ENCODE data around the gene TLE2. TPM values are rescaled to one million over a fixed set of nuclear protein-coding genes. Genes with fewer than 3 reads are reported as not detected.
"Not testable (repeated sequence)": the region's sequence is repeated elsewhere in the genome, so short reads cannot be mapped to it uniquely, and the experiment has no call there.

The TLE2 gene
- total RNA-seq, 2 experiments from 2014 or later = 1.3 to 1.4 TPM

- no peak overlapping the region for H3K4me3 Mint-ChIP-seq
- POLR2A ChIA-PET = no interaction called here
These were observed 34.4 kb downstream of the TLE2 start for GRCh38 chr19:2994588-2995131.

GRCh38 chr19:2993579-2993978 is 35.5 kb downstream of the TLE2 start:
- CTCF ChIA-PET = no interaction called here
- Mint-ChIP-seq H3K4me1 (no peaks in the 10 kb centered on the region), H3K27ac (no peak overlapping the region), H3K9me3 (no peaks in the 10 kb centered on the region), H3K27me3 (no peaks in the 10 kb centered on the region), H3K4me3 (no peak overlapping the region), H3K36me3 (ENCODE audit: low read depth) (no peaks in the 10 kb centered on the region)
- DNase-seq = no peak
- POLR2A ChIA-PET = no interaction called here

More at GRCh38 chr19:2994588-2995131, 34.4 kb downstream of the TLE2 start:
- H3K27ac Mint-ChIP-seq = no peak overlapping the region
- no peaks in the 10 kb centered on the region for H3K4me1 Mint-ChIP-seq
- H3K9me3 Mint-ChIP-seq = no peaks in the 10 kb centered on the region
- no peaks in the 10 kb centered on the region for H3K27me3 Mint-ChIP-seq
- CTCF ChIA-PET = no interaction called here
- no peaks in the 10 kb centered on the region for H3K36me3 Mint-ChIP-seq (ENCODE audit: low read depth)
- DNase-seq = no peak

GRCh38 chr19:2992958-2993357 is 36.1 kb downstream of the TLE2 start:
- Mint-ChIP-seq H3K36me3 (ENCODE audit: low read depth) (no peaks in the 10 kb centered on the region), H3K27me3 (no peaks in the 10 kb centered on the region), H3K4me1 (no peaks in the 10 kb centered on the region), H3K4me3 (no peak overlapping the region), H3K27ac (no peak overlapping the region), H3K9me3 (no peaks in the 10 kb centered on the region)
- DNase-seq = no peak
- ChIA-PET CTCF (no interaction called here), POLR2A (no interaction called here)

- H3K36me3 Mint-ChIP-seq (ENCODE audit: low read depth); DNase-seq; H3K4me1 Mint-ChIP-seq; H3K9me3 Mint-ChIP-seq; CTCF ChIA-PET; H3K4me3 Mint-ChIP-seq; H3K27ac Mint-ChIP-seq; H3K27me3 Mint-ChIP-seq; POLR2A ChIA-PET: not testable (repeated sequence)
These were observed 36.7 kb downstream of the TLE2 start for GRCh38 chr19:2992333-2992732.

- Mint-ChIP-seq H3K4me3 (no peak overlapping the region), H3K36me3 (ENCODE audit: low read depth) (no peaks in the 10 kb centered on the region), H3K27me3 (peaks cover 4% of the 10 kb centered on the region), H3K9me3 (no peaks in the 10 kb centered on the region), H3K4me1 (no peaks in the 10 kb centered on the region), H3K27ac (no peak overlapping the region)
- DNase-seq = no peak
- CTCF ChIA-PET = interaction anchor here (1.6 kb wide), 1 partner anchor 114 kb away, joined by 5 read pairs; no protein-coding TSS in a partner anchor
- POLR2A ChIA-PET = interaction anchor here (0.6 kb wide), 1 partner anchor 33 kb away, joined by 3 read pairs; no protein-coding TSS in a partner anchor
These were observed 39.7 kb downstream of the TLE2 start for GRCh38 chr19:2989236-2989946.

- no peak overlapping the region for H3K4me3 Mint-ChIP-seq
- no peak overlapping the region for H3K27ac Mint-ChIP-seq
- H3K9me3 Mint-ChIP-seq = no peaks in the 10 kb centered on the region
- POLR2A ChIA-PET = no interaction called here
- no peak for DNase-seq
- H3K4me1 Mint-ChIP-seq = no peaks in the 10 kb centered on the region
- no peaks in the 10 kb centered on the region for H3K36me3 Mint-ChIP-seq (ENCODE audit: low read depth)
- peaks cover 6% of the 10 kb centered on the region for H3K27me3 Mint-ChIP-seq
- CTCF ChIA-PET = interaction anchor here (1.6 kb wide), 1 partner anchor 115 kb away, joined by 5 read pairs; no protein-coding TSS in a partner anchor
These were observed 40.5 kb downstream of the TLE2 start for GRCh38 chr19:2988568-2988967.

GRCh38 chr19:2987797-2988196 is 41.3 kb downstream of the TLE2 start:
- Mint-ChIP-seq H3K27me3 (peaks cover 13% of the 10 kb centered on the region), H3K27ac (no peak overlapping the region), H3K9me3 (no peaks in the 10 kb centered on the region), H3K36me3 (ENCODE audit: low read depth) (no peaks in the 10 kb centered on the region), H3K4me1 (no peaks in the 10 kb centered on the region), H3K4me3 (no peak overlapping the region)
- no peak for DNase-seq
- POLR2A ChIA-PET = interaction anchor here (1.9 kb wide), 1 partner anchor 10 kb away, joined by 8 read pairs; the partner anchor contains the start of gene TLE6
- CTCF ChIA-PET = interaction anchor here (1.6 kb wide), 1 partner anchor 116 kb away, joined by 5 read pairs; no protein-coding TSS in a partner anchor

- DNase-seq = no peak
- Mint-ChIP-seq H3K4me1 (no peaks in the 10 kb centered on the region), H3K36me3 (ENCODE audit: low read depth) (no peaks in the 10 kb centered on the region), H3K9me3 (no peaks in the 10 kb centered on the region), H3K4me3 (no peak overlapping the region), H3K27ac (no peak overlapping the region), H3K27me3 (peaks cover 13% of the 10 kb centered on the region)
- CTCF ChIA-PET = no interaction called here
- POLR2A ChIA-PET = interaction anchor here (0.5 to 1.9 kb wide), 2 partner anchors 10 to 258 kb away, joined by 3 to 8 read pairs; partner anchors contain the start of gene TLE6
These were observed 42.0 kb downstream of the TLE2 start for GRCh38 chr19:2986951-2987524.

GRCh38 chr19:2984215-2984528 is 44.9 kb downstream of the TLE2 start:
- H3K36me3 Mint-ChIP-seq (ENCODE audit: low read depth) = no peaks in the 10 kb centered on the region
- no peaks in the 10 kb centered on the region for H3K9me3 Mint-ChIP-seq
- H3K4me3 Mint-ChIP-seq = no peak overlapping the region
- ChIA-PET CTCF (no interaction called here), POLR2A (no interaction called here)
- no peak for DNase-seq
- H3K4me1 Mint-ChIP-seq = no peaks in the 10 kb centered on the region
- peaks cover 17% of the 10 kb centered on the region for H3K27me3 Mint-ChIP-seq
- H3K27ac Mint-ChIP-seq = no peak overlapping the region

- Mint-ChIP-seq H3K27ac (no peak overlapping the region), H3K4me1 (no peaks in the 10 kb centered on the region), H3K9me3 (no peaks in the 10 kb centered on the region), H3K36me3 (ENCODE audit: low read depth) (no peaks in the 10 kb centered on the region), H3K4me3 (no peak overlapping the region), H3K27me3 (peaks cover 17% of the 10 kb centered on the region)
- ChIA-PET POLR2A (interaction anchor here (0.6 kb wide), 1 partner anchor 307 kb away, joined by 3 read pairs; no protein-coding TSS in a partner anchor), CTCF (no interaction called here)
- DNase-seq = no peak
These were observed 45.5 kb downstream of the TLE2 start for GRCh38 chr19:2983351-2984214.

GRCh38 chr19:2982983-2983350 is 46.1 kb downstream of the TLE2 start:
- CTCF ChIA-PET = no interaction called here

GRCh38 chr19:2982561-2982960 is 46.5 kb downstream of the TLE2 start:
- H3K36me3 Mint-ChIP-seq (ENCODE audit: low read depth) = no peaks in the 10 kb centered on the region
- no peak for DNase-seq
- no peaks in the 10 kb centered on the region for H3K9me3 Mint-ChIP-seq
- POLR2A ChIA-PET = no interaction called here
- H3K27ac Mint-ChIP-seq = no peak overlapping the region
- peaks cover 3% of the 10 kb centered on the region for H3K4me1 Mint-ChIP-seq
- H3K4me3 Mint-ChIP-seq = no peak overlapping the region
- H3K27me3 Mint-ChIP-seq = peaks cover 17% of the 10 kb centered on the region
- CTCF ChIA-PET = no interaction called here

More at GRCh38 chr19:2982983-2983350, 46.1 kb downstream of the TLE2 start:
- H3K27ac Mint-ChIP-seq = no peak overlapping the region
- no peaks in the 10 kb centered on the region for H3K4me1 Mint-ChIP-seq
- POLR2A ChIA-PET = interaction anchor here (0.6 kb wide), 1 partner anchor 306 kb away, joined by 3 read pairs; no protein-coding TSS in a partner anchor
- no peak overlapping the region for H3K4me3 Mint-ChIP-seq
- no peaks in the 10 kb centered on the region for H3K9me3 Mint-ChIP-seq
- peaks cover 17% of the 10 kb centered on the region for H3K27me3 Mint-ChIP-seq
- no peaks in the 10 kb centered on the region for H3K36me3 Mint-ChIP-seq (ENCODE audit: low read depth)
- no peak for DNase-seq

GRCh38 chr19:2981898-2982297 is 47.2 kb downstream of the TLE2 start:
- ChIA-PET CTCF (interaction anchor here (1.0 to 1.1 kb wide), 2 partner anchors 31 to 122 kb away, joined by 3 read pairs; no protein-coding TSS in a partner anchor), POLR2A (no interaction called here)
- DNase-seq = no peak
- Mint-ChIP-seq H3K4me3 (no peak overlapping the region), H3K9me3 (no peaks in the 10 kb centered on the region), H3K36me3 (ENCODE audit: low read depth) (no peaks in the 10 kb centered on the region), H3K4me1 (peaks cover 8% of the 10 kb centered on the region), H3K27ac (no peak overlapping the region), H3K27me3 (peaks cover 15% of the 10 kb centered on the region)

All from activated CD4-positive, alpha-beta memory T cell treated with anti-CD3 and anti-CD28 coated beads, Interleukin-2, amount 10 ng/mL, durations not matched to agents 7 days and 5 days (primary cell).